ENCODE measurements around the gene PRICKLE1. TPM values are rescaled to one million over a fixed set of nuclear protein-coding genes. Genes with fewer than 3 reads are reported as not detected.
A peak's percentile ranks its signal among the peaks of the same experiment; 100 is the strongest.

Gene PRICKLE1
- total RNA-seq, 4 donors from 2014 or later: 5.9 to 61.4 (median 28.4) TPM

- TF ChIP-seq POLR2A (IDR thresholded peaks at IDR 0.05) (no peak), CTCF (IDR thresholded peaks at IDR 0.05) (no peak)
- H3K27ac ChIP-seq: peak overlapping the region; percentile 71 to 81
- no peaks in the 10 kb centered on the region for H3K27me3 ChIP-seq
- H3K4me1 ChIP-seq: no peaks in the 10 kb centered on the region
- intact Hi-C loops (cut with DNase I; ENCODE audit: low total_unique reads): no loop called here
- H3K36me3 ChIP-seq: no peaks in the 10 kb centered on the region
- peak overlapping the region; percentile 78 to 80 for H3K4me3 ChIP-seq
- H3K9me3 ChIP-seq: no peaks in the 10 kb centered on the region
- DNase-seq: peak; percentile 42 to 43
Observed at GRCh38 chr12:42590330-42590934, 886 bp upstream of the PRICKLE1 start.

- Histone ChIP-seq H3K36me3 (no peaks in the 10 kb centered on the region), H3K4me3 (peak overlapping the region; percentile 78 to 80), H3K27me3 (no peaks in the 10 kb centered on the region), H3K27ac (peak overlapping the region; percentile 79 to 81), H3K4me1 (no peaks in the 10 kb centered on the region), H3K9me3 (no peaks in the 10 kb centered on the region)
- DNase-seq: peak; percentile 38 to 45
- intact Hi-C loops (cut with DNase I; ENCODE audit: low total_unique reads): no loop called here
- TF ChIP-seq CTCF (IDR thresholded peaks at IDR 0.05): peak; percentile 27 to 48 (median 48)
- TF ChIP-seq POLR2A (IDR thresholded peaks at IDR 0.05): no peak
Observed at GRCh38 chr12:42588524-42589464, 752 bp downstream of the PRICKLE1 start.

GRCh38 chr12:42587601-42588523 lies 1.7 kb downstream of the PRICKLE1 start:
- DNase-seq: no peak
- TF ChIP-seq CTCF (IDR thresholded peaks at IDR 0.05): no peak
- TF ChIP-seq POLR2A (IDR thresholded peaks at IDR 0.05): no peak
- Histone ChIP-seq H3K27ac (peak overlapping the region; percentile 79 to 81), H3K36me3 (no peaks in the 10 kb centered on the region), H3K27me3 (no peaks in the 10 kb centered on the region), H3K9me3 (no peaks in the 10 kb centered on the region), H3K4me3 (peak overlapping the region; percentile 78 to 80), H3K4me1 (no peaks in the 10 kb centered on the region)
- intact Hi-C loops (cut with DNase I; ENCODE audit: low total_unique reads): no loop called here

GRCh38 chr12:42586268-42586667 lies 3.3 kb downstream of the PRICKLE1 start:
- DNase-seq: no peak
- Histone ChIP-seq H3K9me3 (no peaks in the 10 kb centered on the region), H3K27ac (no peak overlapping the region), H3K36me3 (no peaks in the 10 kb centered on the region), H3K4me1 (no peaks in the 10 kb centered on the region), H3K4me3 (no peak overlapping the region), H3K27me3 (no peaks in the 10 kb centered on the region)
- intact Hi-C loops (cut with DNase I; ENCODE audit: low total_unique reads): no loop called here
- no peak for TF ChIP-seq CTCF (IDR thresholded peaks at IDR 0.05)
- no peak for TF ChIP-seq POLR2A (IDR thresholded peaks at IDR 0.05)

All from uterus (tissue), 4 donors.